ENCODE data around the gene TMEM45B.

TMEM45B gene

DNA sequence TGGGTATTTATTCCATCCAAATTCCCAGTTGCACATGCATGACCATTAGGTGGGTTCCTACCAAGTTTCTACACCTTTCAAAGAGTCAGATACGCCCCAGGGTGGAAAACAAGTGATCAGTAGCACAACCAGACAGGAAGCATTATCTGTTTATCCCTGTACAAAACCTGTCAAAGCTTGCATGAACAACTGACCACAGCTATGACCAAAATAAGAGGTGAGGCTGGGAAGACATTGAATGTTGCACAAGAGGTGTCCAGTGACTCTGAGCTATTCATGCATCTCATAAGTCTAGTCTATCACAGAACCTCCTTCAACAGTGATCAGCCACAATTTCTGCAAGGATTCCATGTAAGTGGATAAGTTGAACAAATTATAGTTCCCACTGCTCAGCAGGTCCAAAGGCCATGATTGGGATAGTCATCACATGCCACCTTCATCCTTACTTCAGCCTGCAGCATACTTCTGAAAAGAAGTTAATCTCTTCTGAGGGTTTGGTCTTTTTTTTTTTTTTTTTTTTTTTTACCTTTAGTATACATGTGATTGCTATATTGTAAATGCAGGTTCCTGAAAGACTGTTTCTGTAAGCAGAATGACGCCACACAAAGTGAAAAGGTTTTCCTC, 28.0 kb upstream of the TMEM45B start:
- no peak overlapping the region for H3K4me3 ChIP-seq (ENCODE audit: low read depth, low read length)
- H3K9me3 ChIP-seq (ENCODE audit: severe bottlenecking), result no peaks in the 10 kb centered on the region
- H3K27ac ChIP-seq, result no peak overlapping the region
- no peaks in the 10 kb centered on the region for H3K27me3 ChIP-seq (ENCODE audit: insufficient read depth, low read depth, severe bottlenecking)
- H3K36me3 ChIP-seq, result no peaks in the 10 kb centered on the region
- no peak for DNase-seq
- TF ChIP-seq, protein P1, sequence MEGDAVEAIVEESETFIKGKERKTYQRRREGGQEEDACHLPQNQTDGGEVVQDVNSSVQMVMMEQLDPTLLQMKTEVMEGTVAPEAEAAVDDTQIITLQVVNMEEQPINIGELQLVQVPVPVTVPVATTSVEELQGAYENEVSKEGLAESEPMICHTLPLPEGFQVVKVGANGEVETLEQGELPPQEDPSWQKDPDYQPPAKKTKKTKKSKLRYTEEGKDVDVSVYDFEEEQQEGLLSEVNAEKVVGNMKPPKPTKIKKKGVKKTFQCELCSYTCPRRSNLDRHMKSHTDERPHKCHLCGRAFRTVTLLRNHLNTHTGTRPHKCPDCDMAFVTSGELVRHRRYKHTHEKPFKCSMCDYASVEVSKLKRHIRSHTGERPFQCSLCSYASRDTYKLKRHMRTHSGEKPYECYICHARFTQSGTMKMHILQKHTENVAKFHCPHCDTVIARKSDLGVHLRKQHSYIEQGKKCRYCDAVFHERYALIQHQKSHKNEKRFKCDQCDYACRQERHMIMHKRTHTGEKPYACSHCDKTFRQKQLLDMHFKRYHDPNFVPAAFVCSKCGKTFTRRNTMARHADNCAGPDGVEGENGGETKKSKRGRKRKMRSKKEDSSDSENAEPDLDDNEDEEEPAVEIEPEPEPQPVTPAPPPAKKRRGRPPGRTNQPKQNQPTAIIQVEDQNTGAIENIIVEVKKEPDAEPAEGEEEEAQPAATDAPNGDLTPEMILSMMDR (IDR thresholded peaks at IDR 0.05; ENCODE audit: low read depth, low read length), result no peak

DNA sequence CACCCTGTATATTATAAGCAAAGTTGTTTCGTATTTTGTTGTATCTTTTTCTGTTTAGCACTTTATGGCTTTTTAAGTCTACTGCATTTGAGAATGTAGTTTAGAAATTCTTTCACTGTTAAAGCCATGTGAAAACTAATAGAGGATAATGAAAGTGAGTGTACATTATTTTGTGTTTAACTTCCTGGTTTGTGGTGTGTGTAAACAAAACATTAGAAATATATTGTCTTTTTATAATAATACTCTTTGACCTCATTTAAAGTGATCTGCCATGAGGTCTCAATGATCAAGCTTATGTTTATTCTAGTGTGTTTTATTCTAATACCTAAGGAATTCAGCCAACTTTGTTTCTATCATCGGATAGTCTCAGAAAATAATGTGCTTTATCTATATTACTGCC, 27.4 kb upstream of the TMEM45B start:
- H3K36me3 ChIP-seq, result no peaks in the 10 kb centered on the region
- no peaks in the 10 kb centered on the region for H3K9me3 ChIP-seq (ENCODE audit: severe bottlenecking)
- DNase-seq, result no peak
- H3K27me3 ChIP-seq (ENCODE audit: insufficient read depth, low read depth, severe bottlenecking), result no peaks in the 10 kb centered on the region
- TF ChIP-seq, protein P1 (IDR thresholded peaks at IDR 0.05; ENCODE audit: low read depth, low read length), result no peak
- no peak overlapping the region for H3K27ac ChIP-seq
- no peak overlapping the region for H3K4me3 ChIP-seq (ENCODE audit: low read depth, low read length)

DNA sequence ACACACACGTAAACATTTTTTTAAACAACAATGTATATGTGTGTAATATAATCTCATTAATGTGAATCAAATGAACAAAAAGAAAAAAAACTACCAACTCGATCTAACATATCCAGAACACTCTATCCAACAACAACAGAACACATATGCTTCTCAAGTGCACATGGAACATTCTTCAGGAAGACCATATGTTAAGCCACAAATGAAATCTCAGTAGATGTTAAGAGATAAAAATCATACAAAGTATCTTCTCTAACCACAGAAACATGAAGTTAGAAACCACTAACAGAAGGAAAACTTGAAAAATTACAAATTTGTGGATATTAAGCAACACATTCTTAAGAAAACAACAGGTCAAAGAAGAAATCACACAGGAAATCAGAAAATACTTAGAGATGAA, 25.5 kb upstream of the TMEM45B start:
- DNase-seq, result no peak
- Histone ChIP-seq H3K9me3 (ENCODE audit: severe bottlenecking) (peaks cover 6% of the 10 kb centered on the region), H3K27ac (no peak overlapping the region), H3K36me3 (no peaks in the 10 kb centered on the region), H3K27me3 (ENCODE audit: insufficient read depth, low read depth, severe bottlenecking) (no peaks in the 10 kb centered on the region), H3K4me3 (ENCODE audit: low read depth, low read length) (no peak overlapping the region)
- TF ChIP-seq, protein P1 (IDR thresholded peaks at IDR 0.05; ENCODE audit: low read depth, low read length), result no peak

DNA sequence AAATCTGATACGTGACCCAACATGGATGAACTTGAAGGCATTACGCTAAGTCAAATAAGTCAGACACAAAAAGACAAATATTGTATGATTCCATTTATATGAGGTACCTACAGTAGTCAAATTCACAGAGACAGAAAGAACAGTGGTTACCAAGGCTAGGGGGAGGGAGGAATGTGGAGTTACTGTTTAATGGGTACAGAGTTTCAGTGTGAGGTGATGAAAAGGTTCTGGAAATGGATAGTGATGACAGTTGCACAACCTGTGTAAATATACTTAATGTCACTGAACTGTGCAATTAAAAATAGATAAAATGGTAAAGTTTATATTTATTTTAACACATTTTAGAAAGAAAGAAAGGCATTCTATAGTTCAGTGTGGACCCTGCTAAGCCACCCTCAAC, 24.1 kb upstream of the TMEM45B start:
- no peak overlapping the region for H3K4me3 ChIP-seq (ENCODE audit: low read depth, low read length)
- no peak overlapping the region for H3K27ac ChIP-seq
- no peaks in the 10 kb centered on the region for H3K27me3 ChIP-seq (ENCODE audit: insufficient read depth, low read depth, severe bottlenecking)
- H3K36me3 ChIP-seq, result no peaks in the 10 kb centered on the region
- DNase-seq, result no peak
- TF ChIP-seq, protein P1 (IDR thresholded peaks at IDR 0.05; ENCODE audit: low read depth, low read length), result no peak
- H3K9me3 ChIP-seq (ENCODE audit: severe bottlenecking), result peaks cover 14% of the 10 kb centered on the region

- peaks cover 14% of the 10 kb centered on the region for H3K9me3 ChIP-seq (ENCODE audit: severe bottlenecking)
- TF ChIP-seq, protein P1 (IDR thresholded peaks at IDR 0.05; ENCODE audit: low read depth, low read length), result no peak
- no peak overlapping the region for H3K27ac ChIP-seq
- no peaks in the 10 kb centered on the region for H3K36me3 ChIP-seq
- no peak overlapping the region for H3K4me3 ChIP-seq (ENCODE audit: low read depth, low read length)
- no peak for DNase-seq
- H3K27me3 ChIP-seq (ENCODE audit: insufficient read depth, low read depth, severe bottlenecking), result peaks cover 3% of the 10 kb centered on the region
Measured at GRCh38 chr11:129792663-129793062, 23.0 kb upstream of the TMEM45B start.

DNA sequence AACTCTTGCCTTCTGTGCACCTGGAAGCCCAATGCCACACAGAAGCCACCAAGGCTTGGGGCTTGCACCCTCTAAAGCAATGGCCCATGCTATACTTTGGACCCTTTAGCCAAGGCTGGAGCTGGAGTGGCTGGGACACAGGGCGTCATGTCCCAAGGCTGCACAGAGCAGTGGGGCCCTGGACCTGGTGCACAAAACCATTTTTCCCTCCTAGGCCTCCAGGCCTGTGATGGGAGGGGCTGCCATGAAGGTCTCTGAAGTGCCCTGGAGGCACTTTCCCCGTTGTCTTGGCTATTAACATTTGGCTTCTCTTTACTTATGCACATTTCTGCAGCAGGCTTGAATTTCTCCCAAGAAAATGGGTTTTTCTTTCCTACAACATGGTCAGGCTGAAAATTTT, 20.6 kb upstream of the TMEM45B start:
- no peak for DNase-seq
- TF ChIP-seq, protein P1 (IDR thresholded peaks at IDR 0.05; ENCODE audit: low read depth, low read length), result no peak
- Histone ChIP-seq H3K36me3 (no peaks in the 10 kb centered on the region), H3K9me3 (ENCODE audit: severe bottlenecking) (peaks cover 14% of the 10 kb centered on the region), H3K4me3 (ENCODE audit: low read depth, low read length) (no peak overlapping the region), H3K27me3 (ENCODE audit: insufficient read depth, low read depth, severe bottlenecking) (peaks cover 5% of the 10 kb centered on the region), H3K27ac (no peak overlapping the region)

Measured in WERI-Rb-1 (cell line).